Suprapubic skin (tissue), 3 donors: Measurements from ENCODE around the gene PIAS1.

Source experiments
- CTCF ChIP-seq, 2 donors: fragments of 200-600 bp in 1 of 2; fragments of 450-650 bp in 1 of 2; sonication (generic) in 1 of 2; IDR thresholded peaks; one replicate each; pipeline ENCODE4 v1.5.1; 2016 to 2019; ENCODE audit warnings: antibody characterized with exemption in 2 of 2, mild to moderate bottlenecking in 1 of 2, moderate library complexity in 1 of 2
- EP300 ChIP-seq: sonication (generic); formaldehyde crosslinking; IDR thresholded peaks from one replicate; pipeline ENCODE4 v1.6.1; 2017; ENCODE audit warnings: antibody characterized with exemption

- TF ChIP-seq EP300 (no peak), CTCF (IDR thresholded peaks at IDR 0.05) (no peak)
Measured at GRCh38 chr15:68235022-68235421, 180.9 kb downstream of the PIAS1 start.
